HFFc6 (cell line): ENCODE data around the gene FHIT. TPM values are rescaled to one million over a fixed set of nuclear protein-coding genes. Genes with fewer than 3 reads are reported as not detected.

ENCODE experiments used
- DNase-seq: peaks from one replicate; pipeline ENCODE4 v3.0.0-alpha.2; 2018
- H3K27ac Mint-ChIP-seq: 2 replicates; pipeline ENCODE4 v1.8.0; 2020; ENCODE audit warnings: mild to moderate bottlenecking, mixed read lengths
- H3K27me3 Mint-ChIP-seq: 2 replicates; pipeline ENCODE4 v1.8.0; 2021; ENCODE audit warnings: mild to moderate bottlenecking, moderate library complexity, mixed read lengths; ENCODE audit not compliant: insufficient read depth
- H3K36me3 Mint-ChIP-seq: 2 replicates; pipeline ENCODE4 v1.8.0; 2021; ENCODE audit warnings: low read depth, mixed read lengths
- H3K4me1 Mint-ChIP-seq: 2 replicates; pipeline ENCODE4 v1.8.0; 2020; ENCODE audit warnings: low read depth, mixed read lengths
- H3K4me3 Mint-ChIP-seq: 2 replicates; pipeline ENCODE4 v1.8.0; 2020; ENCODE audit warnings: mild to moderate bottlenecking, moderate library complexity, mixed read lengths
- H3K9me3 Mint-ChIP-seq: 2 replicates; pipeline ENCODE4 v1.8.0; 2020; ENCODE audit warnings: mild to moderate bottlenecking, mixed read lengths
- CTCF ChIP-seq: fragments of 200-600 bp; sonication (generic); IDR thresholded peaks from 2 replicates; pipeline ENCODE4 v1.5.0; 2021; ENCODE audit warnings: antibody characterized with exemption, mild to moderate bottlenecking
- total RNA-seq, 6 experiments: library from RNA; stranded (reverse); fragmentation: NEBNext Ultra II Directional; extraction: Animal tissue kit (Norgen Biotek cat#: 25700); gene quantifications; 2 replicates in 1 of 6; 3 replicates in 5 of 6; pipeline ENCODE4 v1.2.3, GENCODE V29; 2021

FHIT gene
- total RNA-seq, 6 experiments from 2014 or later, result 0.33 to 0.38 TPM; not detected in 4

- no peaks in the 10 kb centered on the region; the same call in 1 of the 2 replicates for H3K27me3 Mint-ChIP-seq
- H3K36me3 Mint-ChIP-seq, result no peaks in the 10 kb centered on the region
- no peak overlapping the region for H3K27ac Mint-ChIP-seq
- H3K4me1 Mint-ChIP-seq, result no peaks in the 10 kb centered on the region
- DNase-seq, result no peak
- no peak for TF ChIP-seq CTCF
- H3K4me3 Mint-ChIP-seq, result no peak overlapping the region
- H3K9me3 Mint-ChIP-seq, result peaks cover 21% of the 10 kb centered on the region
Observed at GRCh38 chr3:60011218-60011617, 1240.0 kb downstream of the FHIT start.

- Mint-ChIP-seq H3K36me3 (no peaks in the 10 kb centered on the region), H3K27ac (no peak overlapping the region), H3K4me3 (no peak overlapping the region), H3K4me1 (no peaks in the 10 kb centered on the region), H3K27me3 (no peaks in the 10 kb centered on the region; the same call in 1 of the 2 replicates), H3K9me3 (peaks cover 25% of the 10 kb centered on the region)
- no peak for DNase-seq
- no peak for TF ChIP-seq CTCF
Observed at GRCh38 chr3:60010781-60011180, 1240.5 kb downstream of the FHIT start.

- TF ChIP-seq CTCF, result no peak
- no peak for DNase-seq
- Mint-ChIP-seq H3K36me3 (no peaks in the 10 kb centered on the region), H3K27ac (no peak overlapping the region), H3K27me3 (no peaks in the 10 kb centered on the region; the same call in 1 of the 2 replicates), H3K9me3 (peaks cover 28% of the 10 kb centered on the region), H3K4me1 (no peaks in the 10 kb centered on the region), H3K4me3 (no peak overlapping the region)
Observed at GRCh38 chr3:60009931-60010478, 1241.2 kb downstream of the FHIT start.

GRCh38 chr3:60001369-60001768, 1249.9 kb downstream of the FHIT start:
- H3K36me3 Mint-ChIP-seq, result no peaks in the 10 kb centered on the region
- DNase-seq, result no peak
- no peak overlapping the region for H3K4me3 Mint-ChIP-seq
- H3K4me1 Mint-ChIP-seq, result no peaks in the 10 kb centered on the region
- H3K9me3 Mint-ChIP-seq, result peaks cover 28% of the 10 kb centered on the region
- TF ChIP-seq CTCF, result no peak
- no peaks in the 10 kb centered on the region for H3K27me3 Mint-ChIP-seq
- no peak overlapping the region for H3K27ac Mint-ChIP-seq

GRCh38 chr3:60000311-60001105, 1250.7 kb downstream of the FHIT start:
- H3K9me3 Mint-ChIP-seq, result peaks cover 22% of the 10 kb centered on the region
- no peak overlapping the region for H3K27ac Mint-ChIP-seq
- no peak for TF ChIP-seq CTCF
- no peak overlapping the region for H3K4me3 Mint-ChIP-seq
- DNase-seq, result no peak
- no peaks in the 10 kb centered on the region for H3K4me1 Mint-ChIP-seq
- H3K27me3 Mint-ChIP-seq, result no peaks in the 10 kb centered on the region; the same call in 1 of the 2 replicates
- H3K36me3 Mint-ChIP-seq, result no peaks in the 10 kb centered on the region
